H1 (cell line): ENCODE results near the gene FOXI1. TPM values are rescaled to one million over a fixed set of nuclear protein-coding genes. Genes with fewer than 3 reads are reported as not detected.

Experiments used
- CEBPB ChIP-seq: IDR thresholded peaks from 2 replicates; pipeline ENCODE4 v1.6.1; 2012; ENCODE audit warnings: low read depth, low read length
- CHD2 ChIP-seq: IDR thresholded peaks from 2 replicates; pipeline ENCODE4 v1.6.1; 2012; ENCODE audit warnings: low read length, improper control_type of control experiment
- FOSL1 ChIP-seq: IDR thresholded peaks from 2 replicates; pipeline ENCODE4 v1.6.1; 2011; ENCODE audit warnings: mild to moderate bottlenecking, low read depth, low read length, moderate library complexity; ENCODE audit not compliant: insufficient read depth
- KDM1A ChIP-seq: fragments of 200-600, 300-600 bp; sonication (generic); IDR thresholded peaks from 2 replicates; pipeline ENCODE4 v1.7.1; 2016; ENCODE audit warnings: mild to moderate bottlenecking, low read length, borderline replicate concordance
- polyA plus RNA-seq, 7 experiments: library from polyadenylated mRNA; depleted of rRNA in 3 of 7; stranded (reverse) in 5 of 7; unstranded in 2 of 7; fragments of >200 nt in 5 of 7; fragments of 200-250 nt in 2 of 7; gene quantifications; 1 replicate in 5 of 7; 2 replicates in 1 of 7; 4 replicates in 1 of 7; pipeline versions ENCODE4 v1.2.1 to v1.2.3, GENCODE V29; 2011 to 2013; ENCODE audit warnings: missing spikeins in 2 of 7, mixed read lengths in 2 of 7
- total RNA-seq: library from RNA; stranded (reverse); fragmentation: NEBNext Ultra II Directional; extraction: Animal tissue kit (Norgen Biotek cat#: 25700); gene quantifications from 2 replicates; pipeline ENCODE4 v1.2.1, GENCODE V29; 2021

FOXI1 gene
- total and polyA plus RNA-seq, 2 of the 8 experiments (the other 6 are each of a cell fraction or from before 2014, with no cell fraction given): not detected

GRCh38 chr5:170077526-170077925 lies 28.2 kb upstream of the FOXI1 start (continued):
- TF ChIP-seq KDM1A (no peak), FOSL1 (no peak), CEBPB (no peak), CHD2 (no peak)
